ENCODE results near the gene PSMB4.
"Not testable (repeated sequence)": the region's sequence is repeated elsewhere in the genome, so short reads cannot be mapped to it uniquely, and the experiment has no call there.

Gene PSMB4

GRCh38 chr1:151399324-151400171 lies at the start of gene PSMB4:
Gene PSMB4, plus strand, starts transcription at chr1:151399573. Its CDS starts 15 bp downstream, at chr1:151399588.
- peak; percentile 85 for DNase-seq

GRCh38 chr1:151350323-151350722 lies 49.0 kb upstream of the PSMB4 start:
- DNase-seq: not testable (repeated sequence)

GRCh38 chr1:151352021-151352718 lies 47.2 kb upstream of the PSMB4 start:
- DNase-seq: no peak

GRCh38 chr1:151356696-151357095 lies 42.7 kb upstream of the PSMB4 start:
- no peak for DNase-seq

GRCh38 chr1:151361883-151362282 lies 37.5 kb upstream of the PSMB4 start:
- DNase-seq: no peak

- no peak for DNase-seq
Observed at GRCh38 chr1:151362308-151363155, 36.8 kb upstream of the PSMB4 start.

GRCh38 chr1:151364996-151365395 lies 34.4 kb upstream of the PSMB4 start:
- DNase-seq: no peak

- DNase-seq: no peak
Observed at GRCh38 chr1:151367658-151368392, 31.5 kb upstream of the PSMB4 start.

GRCh38 chr1:151368393-151369301 lies 30.7 kb upstream of the PSMB4 start:
- peak; percentile 66 for DNase-seq

- DNase-seq: no peak
Observed at GRCh38 chr1:151369302-151369610, 30.1 kb upstream of the PSMB4 start.

GRCh38 chr1:151369621-151370048 lies 29.7 kb upstream of the PSMB4 start:
- no peak for DNase-seq

GRCh38 chr1:151370211-151370911 lies 29.0 kb upstream of the PSMB4 start:
- DNase-seq: no peak

- DNase-seq: peak; percentile 60
Observed at GRCh38 chr1:151371370-151372057, 27.9 kb upstream of the PSMB4 start.

- peak; percentile 84 for DNase-seq
Observed at GRCh38 chr1:151372058-151372934, 27.1 kb upstream of the PSMB4 start, which contains the start of gene SELENBP1. Gene SELENBP1, minus strand, starts transcription at chr1:151372705. Its CDS starts 64 bp downstream, at chr1:151372641.

- DNase-seq: no peak
Observed at GRCh38 chr1:151373196-151373595, 26.2 kb upstream of the PSMB4 start.

GRCh38 chr1:151377150-151377884 lies 22.1 kb upstream of the PSMB4 start:
- DNase-seq: no peak

GRCh38 chr1:151384584-151384983 lies 14.8 kb upstream of the PSMB4 start:
- DNase-seq: no peak

GRCh38 chr1:151386002-151386401 lies 13.4 kb upstream of the PSMB4 start:
- no peak for DNase-seq
